ENCODE data around the gene BRI3. TPM values are rescaled to one million over a fixed set of nuclear protein-coding genes. Genes with fewer than 3 reads are reported as not detected.

The BRI3 gene, protein sequence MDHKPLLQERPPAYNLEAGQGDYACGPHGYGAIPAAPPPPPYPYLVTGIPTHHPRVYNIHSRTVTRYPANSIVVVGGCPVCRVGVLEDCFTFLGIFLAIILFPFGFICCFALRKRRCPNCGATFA
- total RNA-seq, result 100 to 1,000 TPM in 4 of 6 experiments, 10 to 100 TPM in 2; 34.7 to 160 (median 137) TPM
- long read RNA-seq, partial matches to known transcripts, result 5 of 8 reads
- long read RNA-seq, other reads (novel, unspliced or antisense), result 0 of 8 reads

DNA sequence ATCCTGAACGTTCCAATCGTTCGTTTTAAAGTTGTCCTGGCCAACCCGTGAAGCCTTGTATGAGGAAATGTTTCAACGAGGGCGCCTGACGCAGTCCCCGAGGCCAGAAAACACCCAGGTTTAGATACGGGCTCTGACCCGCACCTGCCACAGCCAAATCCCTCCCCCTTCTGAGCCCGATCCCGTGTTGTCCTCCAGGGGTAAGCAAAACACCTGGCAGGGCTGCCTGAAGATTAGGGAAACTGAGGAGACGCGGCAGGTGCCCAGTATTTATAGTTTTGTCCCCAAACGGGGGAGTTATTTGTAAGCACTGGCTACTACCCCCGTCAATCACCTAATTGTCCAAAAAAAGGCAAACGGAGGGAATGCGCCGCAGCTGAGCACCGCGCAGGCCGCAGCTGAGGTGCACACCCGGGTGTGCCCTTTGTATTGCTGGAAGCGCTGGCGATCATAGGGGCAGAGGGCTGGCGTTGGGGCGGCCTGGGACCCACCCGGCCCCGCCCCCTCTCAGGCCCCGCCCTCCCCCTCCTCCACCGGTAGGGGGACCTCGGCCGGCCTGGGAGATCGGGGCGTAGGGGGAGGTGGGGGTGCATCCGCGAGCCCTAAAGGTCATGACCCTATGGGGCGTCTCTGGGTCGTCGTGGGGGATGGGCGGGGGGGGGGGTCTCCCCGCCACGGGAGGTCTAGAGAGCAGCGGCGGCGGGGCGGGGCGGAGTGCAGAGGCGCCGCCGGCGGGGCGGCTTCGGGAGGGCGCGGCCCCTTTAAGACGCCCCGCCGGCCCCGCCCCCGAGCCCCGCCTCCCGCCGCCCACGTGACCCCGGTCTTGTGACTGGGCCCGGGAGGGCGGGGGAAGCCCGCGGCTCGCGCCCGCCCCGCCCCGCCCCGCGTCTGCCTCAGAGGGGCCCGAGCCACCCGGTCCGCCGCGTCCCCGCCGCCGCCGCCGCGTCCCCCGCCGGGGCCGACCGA is at the start of gene BRI3:
TSS of gene BRI3 (plus strand) at position 896 of the 966 bp plus-strand sequence. CDS start 110 bp downstream, outside the sequence.
- Histone ChIP-seq H3K9me3 (no peaks in the 10 kb centered on the region), H3K36me3 (no peaks in the 10 kb centered on the region), H3K27me3 (no peaks in the 10 kb centered on the region), H3K4me1 (peaks cover 0 to 54% (median 20%) of the 10 kb centered on the region in 4 donors), H3K27ac (peak within 1 kb of the TSS; percentile 95 to 98 (median 98)), H3K4me3 (peak within 1 kb of the TSS; percentile 63 to 90 (median 82))
- 0% methylated on average over 9 of the region's 92 CpGs for WGBS (ENCODE audit: insufficient coverage, low coverage, low lambda C conversion rate, missing lambda C conversion rate)
- peak; percentile 68 to 84 (median 76) for ATAC-seq
- TF ChIP-seq, protein P1, sequence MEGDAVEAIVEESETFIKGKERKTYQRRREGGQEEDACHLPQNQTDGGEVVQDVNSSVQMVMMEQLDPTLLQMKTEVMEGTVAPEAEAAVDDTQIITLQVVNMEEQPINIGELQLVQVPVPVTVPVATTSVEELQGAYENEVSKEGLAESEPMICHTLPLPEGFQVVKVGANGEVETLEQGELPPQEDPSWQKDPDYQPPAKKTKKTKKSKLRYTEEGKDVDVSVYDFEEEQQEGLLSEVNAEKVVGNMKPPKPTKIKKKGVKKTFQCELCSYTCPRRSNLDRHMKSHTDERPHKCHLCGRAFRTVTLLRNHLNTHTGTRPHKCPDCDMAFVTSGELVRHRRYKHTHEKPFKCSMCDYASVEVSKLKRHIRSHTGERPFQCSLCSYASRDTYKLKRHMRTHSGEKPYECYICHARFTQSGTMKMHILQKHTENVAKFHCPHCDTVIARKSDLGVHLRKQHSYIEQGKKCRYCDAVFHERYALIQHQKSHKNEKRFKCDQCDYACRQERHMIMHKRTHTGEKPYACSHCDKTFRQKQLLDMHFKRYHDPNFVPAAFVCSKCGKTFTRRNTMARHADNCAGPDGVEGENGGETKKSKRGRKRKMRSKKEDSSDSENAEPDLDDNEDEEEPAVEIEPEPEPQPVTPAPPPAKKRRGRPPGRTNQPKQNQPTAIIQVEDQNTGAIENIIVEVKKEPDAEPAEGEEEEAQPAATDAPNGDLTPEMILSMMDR (IDR thresholded peaks at IDR 0.05), result peak in 1 of 4 donors; percentile 19
- TF ChIP-seq POLR2A (IDR thresholded peaks at IDR 0.05), result peak; percentile 93
- intact Hi-C loops (cut with DNase I), result no loop called here
- DNase-seq, result peak; percentile 94 to 95 (median 95)

DNA sequence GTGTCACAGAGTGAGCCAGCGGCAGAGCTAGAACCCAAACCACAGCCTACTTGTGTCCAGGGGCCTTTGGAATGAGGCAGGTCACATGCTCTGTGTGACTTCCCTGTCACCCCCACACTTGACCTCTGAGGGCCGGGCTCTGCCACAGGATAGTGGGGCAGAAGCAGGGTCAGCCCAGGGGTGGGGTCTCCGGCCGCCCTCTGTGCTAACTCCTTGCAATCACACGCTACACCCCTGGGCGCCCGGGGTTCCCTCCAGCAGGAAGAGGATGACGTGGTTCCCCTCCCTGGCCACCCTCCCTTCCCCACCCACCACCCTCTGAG is 49.3 kb upstream of the BRI3 start:
- peaks cover 0 to under 1% (median 0%) of the 10 kb centered on the region in 4 donors for H3K36me3 ChIP-seq
- no peak for ATAC-seq
- no CpG with 5 or more reads among the region's 8 CpGs for WGBS (ENCODE audit: insufficient coverage, low coverage, low lambda C conversion rate, missing lambda C conversion rate)
- no peaks in the 10 kb centered on the region for H3K27me3 ChIP-seq
- H3K9me3 ChIP-seq, result no peaks in the 10 kb centered on the region
- H3K4me3 ChIP-seq, result no peak overlapping the region
- intact Hi-C loops (cut with DNase I), result no loop called here
- H3K4me1 ChIP-seq, result no peaks in the 10 kb centered on the region
- no peak for DNase-seq
- no peak overlapping the region for H3K27ac ChIP-seq
- TF ChIP-seq, protein P1 (IDR thresholded peaks at IDR 0.05), result no peak
- TF ChIP-seq POLR2A (IDR thresholded peaks at IDR 0.05), result no peak

DNA sequence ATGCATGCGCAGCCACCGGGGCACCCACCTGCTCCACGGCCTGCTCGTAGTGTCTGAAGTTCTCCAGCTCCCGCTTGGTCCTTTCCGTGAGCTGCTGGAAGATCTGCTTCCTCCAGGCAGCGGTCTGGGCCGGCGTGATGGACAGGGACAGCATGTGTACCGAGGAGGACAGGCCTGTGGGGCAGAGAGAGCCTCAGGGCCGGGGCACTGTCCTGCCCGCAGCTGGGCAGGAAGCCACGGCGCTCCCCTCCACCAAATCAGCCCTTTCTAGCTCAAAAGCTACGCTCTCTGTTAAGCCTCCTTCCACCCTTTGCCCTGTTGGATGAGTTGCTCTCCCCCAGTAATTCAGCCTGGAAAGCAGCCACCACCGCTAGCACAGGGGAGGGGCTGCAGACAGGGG is 48.7 kb upstream of the BRI3 start:
- DNase-seq (no peak), ATAC-seq (no peak)
- intact Hi-C loops (cut with DNase I), result no loop called here
- H3K27me3 ChIP-seq, result no peaks in the 10 kb centered on the region
- no peaks in the 10 kb centered on the region for H3K9me3 ChIP-seq
- H3K36me3 ChIP-seq, result no peaks in the 10 kb centered on the region
- WGBS (ENCODE audit: insufficient coverage, low coverage, low lambda C conversion rate, missing lambda C conversion rate), result 90% methylated on average over 14 of the region's 16 CpGs
- no peaks in the 10 kb centered on the region for H3K4me1 ChIP-seq
- H3K27ac ChIP-seq, result no peak overlapping the region
- H3K4me3 ChIP-seq, result no peak overlapping the region
- no peak for TF ChIP-seq POLR2A (IDR thresholded peaks at IDR 0.05)
- TF ChIP-seq, protein P1 (IDR thresholded peaks at IDR 0.05), result no peak

DNA sequence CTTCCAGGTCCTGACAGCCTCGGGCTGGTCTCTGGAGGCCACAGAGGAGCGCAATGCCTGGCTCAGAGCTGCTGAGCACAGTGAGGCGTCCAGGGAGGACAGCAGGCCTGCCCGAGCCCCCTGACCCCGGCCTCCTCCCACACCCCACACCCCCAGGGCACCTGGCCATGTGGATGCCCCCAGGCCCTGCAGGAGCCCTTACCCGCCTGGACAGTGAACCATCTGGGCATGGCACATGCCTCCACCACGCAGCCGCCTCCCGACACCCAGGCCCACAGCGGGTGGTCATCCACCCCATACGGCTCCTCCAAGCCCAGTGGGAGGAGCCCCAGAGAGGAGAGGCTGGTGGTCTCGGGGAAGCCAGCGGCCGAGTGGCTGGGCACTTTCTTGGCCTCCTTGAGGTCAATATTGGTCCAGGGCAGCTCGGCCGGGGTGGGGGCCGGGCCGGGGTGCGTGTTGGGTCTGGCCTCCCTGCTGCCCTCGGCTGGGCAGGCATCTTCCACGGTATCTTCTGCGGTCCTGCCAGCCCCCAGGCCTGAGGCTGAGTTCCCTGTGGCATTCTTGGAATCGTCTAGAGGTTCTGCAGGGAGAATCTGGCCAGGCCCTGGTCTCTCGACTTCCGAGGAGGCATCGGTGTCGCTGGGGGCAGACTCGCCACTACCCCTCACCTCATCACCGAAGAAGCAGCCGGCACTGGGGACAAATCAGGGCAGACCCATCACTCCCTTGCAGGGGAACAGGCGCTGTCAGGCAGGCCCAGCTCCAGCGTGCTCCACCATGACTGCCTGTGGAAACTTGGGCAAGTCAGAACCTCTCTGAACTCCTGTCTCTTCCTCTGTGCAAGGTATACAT is 48.0 kb upstream of the BRI3 start:
- H3K27me3 ChIP-seq, result no peaks in the 10 kb centered on the region
- H3K36me3 ChIP-seq, result no peaks in the 10 kb centered on the region
- intact Hi-C loops (cut with DNase I), result no loop called here
- no peak overlapping the region for H3K4me3 ChIP-seq
- TF ChIP-seq, protein P1 (IDR thresholded peaks at IDR 0.05), result no peak
- TF ChIP-seq POLR2A (IDR thresholded peaks at IDR 0.05), result no peak
- WGBS (ENCODE audit: insufficient coverage, low coverage, low lambda C conversion rate, missing lambda C conversion rate), result no CpG with 5 or more reads among the region's 32 CpGs
- H3K9me3 ChIP-seq, result no peaks in the 10 kb centered on the region
- no peak overlapping the region for H3K27ac ChIP-seq
- no peak for ATAC-seq
- H3K4me1 ChIP-seq, result no peaks in the 10 kb centered on the region
- no peak for DNase-seq
